Measurements from ENCODE around the gene APBB1. TPM values are rescaled to one million over a fixed set of nuclear protein-coding genes. Genes with fewer than 3 reads are reported as not detected.

APBB1 gene
- polyA plus RNA-seq, 1 of the 3 experiments (the other 2 are of a cell fraction), result 35.9 TPM

- H3K4me1 ChIP-seq (ENCODE audit: control insufficient read depth in 1 of 2, insufficient read depth in 2 of 2, low read depth in 1 of 2, low read length in 1 of 2), result peaks cover 0 to 3% of the 10 kb centered on the region in 2 experiments; a peak in 1 of 4 replicates
- no peaks in the 10 kb centered on the region for H3K27me3 ChIP-seq (ENCODE audit: insufficient read depth)
- H3F3A ChIP-seq (replicated peaks; ENCODE audit: insufficient read depth), result peaks cover 1% of the 10 kb centered on the region
- no peak overlapping the region for H2AFZ ChIP-seq (ENCODE audit: low read depth)
- no peak overlapping the region for H3K9ac ChIP-seq
- no peak overlapping the region for H3K27ac ChIP-seq (ENCODE audit: low read depth in 2 of 2, low read length in 1 of 2)
- ChIA-PET CTCF (interaction anchor here (1.0 kb wide), 1 partner anchor 32 kb away, joined by 6 read pairs; no protein-coding TSS in a partner anchor), POLR2A (no interaction called here)
- TF ChIP-seq CHD2 (IDR thresholded peaks at IDR 0.05; ENCODE audit: low read length, partially characterized antibody) (no peak), TAF1 (IDR thresholded peaks at IDR 0.05; ENCODE audit: borderline replicate concordance, low read depth, low read length) (no peak), ELF1 (IDR thresholded peaks at IDR 0.05) (no peak), JUND (IDR thresholded peaks at IDR 0.05) (no peak), PBX3 (IDR thresholded peaks at IDR 0.05) (no peak)
- H3K9me3 ChIP-seq, result no peaks in the 10 kb centered on the region
- no peaks in the 10 kb centered on the region for H3K9me2 ChIP-seq
- peaks cover 0 to 10% of the 10 kb centered on the region in 2 experiments for H3K36me3 ChIP-seq (replicated peaks in 1 of 2; ENCODE audit: control insufficient read depth in 1 of 2, insufficient read depth in 2 of 2, low read length in 1 of 2)
- H3K79me2 ChIP-seq (ENCODE audit: insufficient read depth), result 0 out of 2 replicates have a peak, but pooled peaks cover 5% of the 10 kb centered on the region
- WGBS (ENCODE audit: low lambda C conversion rate), result 93% methylated on average over 10 of the region's 10 CpGs
- H3K4me3 ChIP-seq (ENCODE audit: low read depth in 2 of 2, low read length in 1 of 2), result no peak overlapping the region
- DNase-seq, result no peak
- H4K20me1 ChIP-seq (ENCODE audit: insufficient read depth), result no peaks in the 10 kb centered on the region
- no peak overlapping the region for H3K4me2 ChIP-seq
These were observed 7.3 kb downstream of the APBB1 start for GRCh38 chr11:6411594-6412031.

- Histone ChIP-seq H3F3A (replicated peaks; ENCODE audit: insufficient read depth) (peaks cover 2% of the 10 kb centered on the region), H3K4me3 (ENCODE audit: low read depth in 2 of 2, low read length in 1 of 2) (no peak overlapping the region), H3K27ac (ENCODE audit: low read depth in 2 of 2, low read length in 1 of 2) (no peak overlapping the region), H3K4me2 (no peak overlapping the region), H3K36me3 (replicated peaks in 1 of 2; ENCODE audit: control insufficient read depth in 1 of 2, insufficient read depth in 2 of 2, low read length in 1 of 2) (peaks cover 0 to 10% of the 10 kb centered on the region in 2 experiments), H3K4me1 (ENCODE audit: control insufficient read depth in 1 of 2, insufficient read depth in 2 of 2, low read depth in 1 of 2, low read length in 1 of 2) (peaks cover 0 to 3% of the 10 kb centered on the region in 2 experiments; a peak in 1 of 4 replicates), H2AFZ (ENCODE audit: low read depth) (no peak overlapping the region), H3K27me3 (ENCODE audit: insufficient read depth) (no peaks in the 10 kb centered on the region), H3K9me2 (no peaks in the 10 kb centered on the region), H3K9me3 (no peaks in the 10 kb centered on the region), H4K20me1 (ENCODE audit: insufficient read depth) (no peaks in the 10 kb centered on the region), H3K9ac (no peak overlapping the region), H3K79me2 (ENCODE audit: insufficient read depth) (0 out of 2 replicates have a peak, but pooled peaks cover 2% of the 10 kb centered on the region)
- POLR2A ChIA-PET, result interaction anchor here (1.6 kb wide), 1 partner anchor 8 kb away, joined by 8 read pairs; the partner anchor contains the start of gene APBB1
- 89% methylated on average over 6 of the region's 23 CpGs for WGBS (ENCODE audit: low lambda C conversion rate)
- CTCF ChIA-PET, result interaction anchor here (0.6 to 2.0 kb wide), 7 partner anchors 24 to 346 kb away, joined by 3 to 17 read pairs (median 3); no protein-coding TSS in a partner anchor
- DNase-seq, result no peak
- TF ChIP-seq USF1 (IDR thresholded peaks at IDR 0.05; ENCODE audit: borderline replicate concordance, low read depth), result no peak
- no peak for TF ChIP-seq SIN3A (IDR thresholded peaks at IDR 0.05; ENCODE audit: borderline replicate concordance, low read depth, low read length)
- TF ChIP-seq NRF1 (IDR thresholded peaks at IDR 0.05; ENCODE audit: low read depth, low read length), result no peak
- TF ChIP-seq EZH2phosphoT487 (IDR thresholded peaks at IDR 0.05; ENCODE audit: borderline replicate concordance, low read depth), result no peak
- TF ChIP-seq SMC3 (IDR thresholded peaks at IDR 0.05; ENCODE audit: low read depth, low read length), result no peak
- no peak for TF ChIP-seq RAD21 (IDR thresholded peaks at IDR 0.05; ENCODE audit: low read length)
- TF ChIP-seq FOXM1 (IDR thresholded peaks at IDR 0.05; ENCODE audit: low read depth), result no peak
- TF ChIP-seq IRF3 (IDR thresholded peaks at IDR 0.05; ENCODE audit: low read depth, low read length), result no peak
- TF ChIP-seq RXRA (IDR thresholded peaks at IDR 0.05; ENCODE audit: borderline replicate concordance, low read depth), result no peak
- no peak for TF ChIP-seq MXI1 (IDR thresholded peaks at IDR 0.05; ENCODE audit: low read depth, low read length)
- no peak for TF ChIP-seq ELF1 (IDR thresholded peaks at IDR 0.05)
- TF ChIP-seq GABPA (IDR thresholded peaks at IDR 0.05; ENCODE audit: low read depth), result no peak
- TF ChIP-seq TCF12 (IDR thresholded peaks at IDR 0.05), result no peak
- TF ChIP-seq JUND (IDR thresholded peaks at IDR 0.05), result no peak
- TF ChIP-seq YY1 (IDR thresholded peaks at IDR 0.05; ENCODE audit: low read depth), result no peak
- TF ChIP-seq REST (IDR thresholded peaks at IDR 0.05; ENCODE audit: low read depth, low read length), result no peak
These were observed 8.0 kb downstream of the APBB1 start for GRCh38 chr11:6410695-6411430.

Data from SK-N-SH (cell line).